ENCODE results near the gene ZNHIT1.
"Not testable (repeated sequence)": the region's sequence is repeated elsewhere in the genome, so short reads cannot be mapped to it uniquely, and the experiment has no call there.

The ZNHIT1 gene

GRCh38 chr7:101248276-101248675 is 30.3 kb downstream of the ZNHIT1 start:
- TF ChIP-seq CTCF (IDR thresholded peaks at IDR 0.05) (no peak), ZFX (IDR thresholded peaks at IDR 0.05; ENCODE audit: borderline replicate concordance) (no peak)
- H3K27ac ChIP-seq: no peak overlapping the region

DNA sequence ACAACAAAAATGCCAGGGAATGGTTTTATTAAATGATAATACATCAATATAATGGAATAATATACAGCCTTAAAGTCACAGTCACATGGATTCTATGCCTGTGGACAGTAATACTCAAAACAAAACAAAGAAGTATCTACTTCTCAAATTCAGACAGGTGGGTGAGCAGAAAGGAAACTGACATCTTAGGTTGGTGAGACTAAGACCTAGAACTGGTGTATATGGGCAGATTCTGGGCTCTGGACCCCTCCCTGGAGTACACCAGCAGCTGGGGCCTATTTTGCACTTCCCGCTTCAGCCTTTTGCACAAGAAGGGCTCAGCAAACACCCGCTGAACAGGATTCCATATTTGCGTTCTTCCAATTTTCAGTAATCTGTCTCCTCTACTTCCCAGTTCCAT is 32.4 kb downstream of the ZNHIT1 start:
- TF ChIP-seq CTCF (IDR thresholded peaks at IDR 0.05) (no peak), ZFX (IDR thresholded peaks at IDR 0.05; ENCODE audit: borderline replicate concordance) (no peak)
- no peak overlapping the region for H3K27ac ChIP-seq

GRCh38 chr7:101251871-101252659 is 34.1 kb downstream of the ZNHIT1 start:
- TF ChIP-seq ZFX (IDR thresholded peaks at IDR 0.05; ENCODE audit: borderline replicate concordance): no peak
- TF ChIP-seq CTCF (IDR thresholded peaks at IDR 0.05): peak; percentile 6; the same call in 1 of the 2 replicates
- peak overlapping the region; percentile 88 for H3K27ac ChIP-seq

- peak overlapping the region; percentile 88 for H3K27ac ChIP-seq
These were observed 35.2 kb downstream of the ZNHIT1 start for GRCh38 chr7:101253199-101253598.

DNA sequence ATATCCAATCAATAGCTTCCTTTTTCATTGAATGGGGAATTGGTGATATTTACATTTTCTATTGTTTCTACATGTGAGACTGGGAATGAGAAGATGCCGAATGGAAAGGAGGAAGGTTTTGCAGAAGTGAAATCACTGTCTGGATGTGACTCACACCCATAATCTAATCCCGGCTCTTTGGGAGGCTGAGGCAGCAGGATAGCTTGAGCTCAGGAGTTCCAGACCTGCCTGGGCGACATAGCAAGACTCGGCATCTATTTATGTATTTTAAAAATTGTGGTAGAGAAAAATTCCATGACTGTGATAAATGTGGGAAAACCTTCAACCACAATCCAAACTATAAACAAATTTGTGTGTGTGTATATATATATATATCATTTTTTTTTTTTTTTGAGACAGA is 37.8 kb downstream of the ZNHIT1 start:
- no peak for TF ChIP-seq ZFX (IDR thresholded peaks at IDR 0.05; ENCODE audit: borderline replicate concordance)
- no peak for TF ChIP-seq CTCF (IDR thresholded peaks at IDR 0.05)
- H3K27ac ChIP-seq: no peak overlapping the region

GRCh38 chr7:101258243-101258731 is 40.3 kb downstream of the ZNHIT1 start:
- no peak overlapping the region for H3K27ac ChIP-seq
- TF ChIP-seq ZFX (IDR thresholded peaks at IDR 0.05; ENCODE audit: borderline replicate concordance) (no peak), CTCF (IDR thresholded peaks at IDR 0.05) (no peak)

- H3K27ac ChIP-seq: not testable (repeated sequence)
These were observed 46.2 kb downstream of the ZNHIT1 start for GRCh38 chr7:101264102-101264706.

GRCh38 chr7:101265622-101266516 is 47.9 kb downstream of the ZNHIT1 start:
- no peak for TF ChIP-seq ZFX (IDR thresholded peaks at IDR 0.05; ENCODE audit: borderline replicate concordance)
- TF ChIP-seq CTCF (IDR thresholded peaks at IDR 0.05): no peak
- H3K27ac ChIP-seq: no peak overlapping the region
